ENCODE measurements around the gene TUBB4B.
"Not testable (repeated sequence)": the region's sequence is repeated elsewhere in the genome, so short reads cannot be mapped to it uniquely, and the experiment has no call there.

TUBB4B gene

DNA sequence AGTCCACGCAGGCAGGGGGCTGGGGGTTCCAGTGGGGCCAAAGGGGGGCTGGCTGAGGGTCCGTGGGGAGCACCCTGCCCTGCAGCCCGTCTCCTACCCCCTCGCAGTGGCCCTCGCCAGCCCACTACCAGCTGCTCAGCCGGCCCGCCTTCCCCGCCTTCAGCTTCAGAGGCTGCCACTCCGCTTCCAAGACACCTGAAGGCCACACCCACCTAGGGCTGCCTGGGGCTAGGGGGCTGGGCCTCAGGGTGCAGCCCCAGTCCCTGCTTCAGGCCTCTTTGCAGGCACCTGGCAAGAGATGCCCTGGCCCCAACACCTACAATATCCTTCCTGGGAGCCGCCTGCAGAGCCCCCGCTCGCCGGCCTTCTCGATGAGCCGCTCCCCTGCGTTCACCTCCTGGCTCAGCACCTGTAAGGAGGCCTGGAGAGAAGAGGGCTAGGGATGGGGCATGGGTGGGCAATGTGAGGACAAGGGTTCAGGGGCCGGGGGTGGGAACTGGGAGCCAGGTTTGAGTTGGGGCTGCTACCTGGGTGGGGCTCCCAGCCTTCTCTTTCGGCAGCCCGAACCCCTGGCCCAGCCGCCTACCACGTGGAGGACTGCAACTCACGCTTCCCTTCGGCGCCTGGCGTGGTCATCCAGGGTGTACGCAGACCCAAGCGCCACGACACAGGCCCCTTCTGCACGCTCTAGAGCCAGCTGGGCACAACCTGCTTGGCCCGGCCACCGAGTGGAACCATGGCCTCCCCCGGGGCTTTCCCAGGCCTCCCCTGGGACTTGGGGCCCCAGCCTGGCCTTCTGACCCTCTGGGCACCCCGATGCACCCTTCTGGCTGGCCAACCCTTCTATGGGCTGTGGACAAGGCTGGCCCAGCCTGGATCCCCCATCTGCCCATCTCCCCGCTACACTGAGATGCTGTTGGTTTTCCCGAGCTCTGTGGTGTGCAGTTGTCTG is 11.7 kb downstream of the TUBB4B start:
- no peak overlapping the region for H3K4me3 ChIP-seq (ENCODE audit: low read length)
- H3K27me3 ChIP-seq (ENCODE audit: control insufficient read depth, insufficient read depth, low read length) = no peaks in the 10 kb centered on the region
- peaks cover 9% of the 10 kb centered on the region for H3K36me3 ChIP-seq (ENCODE audit: insufficient read depth, low read length)
- peaks cover 19% of the 10 kb centered on the region for H3K4me1 ChIP-seq (ENCODE audit: control insufficient read depth, insufficient read depth, low read length)
- H3K9ac ChIP-seq (ENCODE audit: low read depth, low read length) = no peak overlapping the region
- H3K4me2 ChIP-seq (ENCODE audit: low read length) = no peak overlapping the region
- H3K9me3 ChIP-seq (replicated peaks; ENCODE audit: low read length) = no peaks in the 10 kb centered on the region

DNA sequence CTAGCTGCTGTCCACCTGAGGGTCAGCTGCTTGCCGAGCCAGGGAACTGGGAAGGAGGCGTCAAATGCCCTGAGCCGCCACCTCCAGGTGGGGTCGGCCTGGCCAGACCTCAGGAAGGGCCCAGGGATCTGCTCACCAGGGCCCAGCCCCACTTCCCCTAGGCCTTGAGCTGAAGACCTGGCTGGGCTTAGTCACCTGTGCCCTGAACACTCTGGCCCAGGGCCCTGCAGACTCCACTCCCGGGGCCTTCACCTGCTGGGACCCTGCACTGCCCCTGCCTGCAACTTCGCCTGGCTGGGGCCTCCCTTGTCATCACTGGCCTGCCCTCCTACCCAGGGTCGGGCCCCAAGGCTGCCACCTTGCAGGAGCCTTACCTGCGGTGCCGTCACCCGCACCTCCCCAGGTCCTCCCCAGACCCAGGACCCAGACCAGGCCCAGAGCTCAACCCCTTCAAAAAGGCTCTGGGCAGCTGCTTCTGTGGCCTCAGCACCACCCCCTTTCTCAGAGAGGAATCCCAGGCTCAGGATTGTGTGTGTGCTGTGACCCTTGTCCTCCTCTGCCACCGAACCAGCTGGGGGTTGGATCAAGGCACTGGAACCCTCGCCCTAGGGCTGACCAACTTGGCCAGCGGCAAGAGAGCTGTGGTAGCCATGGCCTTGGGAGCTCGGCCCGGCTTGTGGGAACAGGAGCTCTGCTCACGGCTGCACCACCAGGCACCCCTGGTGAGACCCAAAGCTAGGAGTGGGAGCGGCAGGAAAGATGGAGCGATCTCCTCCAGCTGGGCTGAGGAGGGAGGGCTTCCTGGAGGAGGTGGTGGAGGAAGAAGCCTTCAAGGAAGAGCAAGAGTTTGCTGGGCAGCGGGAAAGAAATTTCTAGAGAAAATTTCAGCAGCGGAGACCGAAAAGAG is 12.9 kb downstream of the TUBB4B start:
- peak overlapping the region; percentile 99 for H3K4me2 ChIP-seq (ENCODE audit: low read length)
- H3K9ac ChIP-seq (ENCODE audit: low read depth, low read length) = peak overlapping the region; percentile 96
- H3K4me1 ChIP-seq (ENCODE audit: control insufficient read depth, insufficient read depth, low read length) = peaks cover 19% of the 10 kb centered on the region
- peak overlapping the region; percentile 89 for H3K4me3 ChIP-seq (ENCODE audit: low read length)
- H3K27me3 ChIP-seq (ENCODE audit: control insufficient read depth, insufficient read depth, low read length) = no peaks in the 10 kb centered on the region
- no peaks in the 10 kb centered on the region for H3K9me3 ChIP-seq (replicated peaks; ENCODE audit: low read length)
- H3K36me3 ChIP-seq (ENCODE audit: insufficient read depth, low read length) = peaks cover 17% of the 10 kb centered on the region

DNA sequence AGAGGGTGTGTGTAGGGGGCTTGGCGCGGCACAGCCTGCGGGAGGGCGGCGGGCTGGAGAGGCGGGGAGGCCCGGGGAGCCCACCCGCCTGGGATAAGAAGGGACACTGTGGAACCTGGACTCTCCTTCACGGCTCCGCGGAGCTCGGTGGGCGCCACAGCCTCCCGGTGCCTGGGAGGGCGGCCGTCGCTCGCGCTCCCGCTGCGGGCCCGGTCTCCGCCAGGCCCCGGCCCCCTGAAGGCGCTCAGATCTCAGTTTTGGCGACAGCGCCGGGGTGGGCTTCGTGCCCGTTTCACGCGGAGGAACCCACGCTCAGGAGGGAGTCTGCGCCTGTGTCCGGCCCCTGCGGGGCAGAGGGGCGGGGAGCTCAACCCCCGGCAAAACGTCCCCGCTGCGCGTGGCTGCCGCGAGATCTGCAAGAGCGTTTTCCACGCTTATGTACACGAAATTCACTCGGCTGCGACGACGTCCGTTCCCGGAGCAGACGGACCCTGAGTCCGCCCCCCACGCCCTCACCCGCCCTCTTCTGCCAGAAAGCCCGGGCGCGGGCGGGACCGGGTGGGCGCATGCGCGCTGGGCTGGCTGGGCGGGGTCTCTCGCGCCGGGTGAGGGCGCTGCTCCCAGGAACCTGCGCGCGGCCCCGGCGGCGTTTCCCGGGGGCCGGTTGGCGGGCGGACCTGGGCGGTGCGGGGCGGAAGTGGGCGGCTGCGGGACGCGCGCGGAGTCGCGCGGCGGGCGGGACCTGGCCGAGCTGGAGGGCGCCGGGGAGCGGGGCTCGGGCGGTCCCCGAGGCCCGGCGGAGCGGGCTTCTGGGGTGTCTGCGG is 13.7 kb downstream of the TUBB4B start, which contains the start of gene NELFB:
NELFB (plus strand) TSS at position 704 of the 824 bp plus-strand sequence.
- Histone ChIP-seq H3K4me2 (ENCODE audit: low read length) (peak within 1 kb of the TSS; percentile 99), H3K9ac (ENCODE audit: low read depth, low read length) (peak within 1 kb of the TSS; percentile 96), H3K4me3 (ENCODE audit: low read length) (peak within 1 kb of the TSS; percentile 89), H3K9me3 (replicated peaks; ENCODE audit: low read length) (no peaks in the 10 kb centered on the region), H3K27me3 (ENCODE audit: control insufficient read depth, insufficient read depth, low read length) (no peaks in the 10 kb centered on the region), H3K4me1 (ENCODE audit: control insufficient read depth, insufficient read depth, low read length) (peaks cover 19% of the 10 kb centered on the region), H3K36me3 (ENCODE audit: insufficient read depth, low read length) (peaks cover 22% of the 10 kb centered on the region)

DNA sequence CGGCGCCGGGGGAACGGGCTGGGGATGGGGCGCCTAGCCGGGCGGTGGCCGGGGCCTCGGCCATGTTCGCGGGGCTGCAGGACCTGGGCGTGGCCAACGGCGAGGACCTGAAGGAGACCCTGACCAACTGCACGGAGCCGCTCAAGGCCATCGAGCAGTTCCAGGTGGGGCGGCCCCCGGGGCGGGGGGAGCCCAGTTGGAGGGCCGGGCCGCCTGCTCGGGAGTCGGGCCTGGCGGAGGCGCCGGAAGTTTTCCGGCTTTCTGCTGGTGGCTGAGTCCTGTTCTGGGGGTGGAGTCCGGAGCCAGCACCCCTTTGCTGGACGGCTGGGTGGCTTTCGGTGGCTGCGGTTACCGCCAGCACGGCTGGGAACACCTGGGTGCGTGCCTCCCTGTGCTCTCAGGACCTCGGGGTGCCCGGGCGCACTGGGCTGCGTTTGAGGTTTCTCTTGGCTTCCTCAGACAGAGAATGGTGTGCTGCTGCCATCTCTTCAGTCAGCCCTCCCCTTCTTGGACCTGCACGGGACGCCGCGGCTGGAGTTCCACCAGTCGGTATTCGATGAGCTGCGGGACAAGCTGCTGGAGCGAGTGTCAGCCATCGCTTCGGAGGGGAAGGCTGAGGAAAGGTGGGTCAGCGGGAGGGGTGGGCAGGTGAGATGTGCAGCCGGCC is 14.5 kb downstream of the TUBB4B start:
- Histone ChIP-seq H3K4me3 (ENCODE audit: low read length) (peak overlapping the region; percentile 89), H3K9ac (ENCODE audit: low read depth, low read length) (peak overlapping the region; percentile 96), H3K36me3 (ENCODE audit: insufficient read depth, low read length) (peaks cover 22% of the 10 kb centered on the region), H3K27me3 (ENCODE audit: control insufficient read depth, insufficient read depth, low read length) (no peaks in the 10 kb centered on the region), H3K4me2 (ENCODE audit: low read length) (peak overlapping the region; percentile 88), H3K9me3 (replicated peaks; ENCODE audit: low read length) (no peaks in the 10 kb centered on the region), H3K4me1 (ENCODE audit: control insufficient read depth, insufficient read depth, low read length) (peaks cover 19% of the 10 kb centered on the region)

DNA sequence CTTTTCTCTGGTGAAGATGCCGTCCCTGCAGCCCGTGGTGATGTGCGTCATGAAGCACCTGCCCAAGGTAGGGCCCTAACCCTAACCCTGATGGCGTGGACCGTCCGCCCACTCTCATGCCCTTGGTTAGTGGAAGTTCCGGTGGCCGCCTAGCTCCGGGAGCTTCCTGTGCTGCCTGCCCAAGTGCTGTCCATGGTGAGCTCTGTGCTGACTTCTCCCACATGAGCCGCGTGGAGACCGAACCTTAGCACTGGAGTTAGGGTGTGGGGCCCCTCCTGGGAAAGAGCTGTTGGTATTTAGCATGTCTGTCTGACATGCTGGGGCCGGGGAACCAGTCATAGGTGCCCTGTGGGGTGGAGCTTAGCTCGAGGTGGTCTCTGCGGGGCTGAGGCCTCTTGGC is 15.3 kb downstream of the TUBB4B start:
- peak overlapping the region; percentile 89 for H3K4me3 ChIP-seq (ENCODE audit: low read length)
- H3K27me3 ChIP-seq (ENCODE audit: control insufficient read depth, insufficient read depth, low read length) = no peaks in the 10 kb centered on the region
- peaks cover 22% of the 10 kb centered on the region for H3K36me3 ChIP-seq (ENCODE audit: insufficient read depth, low read length)
- H3K9ac ChIP-seq (ENCODE audit: low read depth, low read length) = peak overlapping the region; percentile 96
- no peaks in the 10 kb centered on the region for H3K9me3 ChIP-seq (replicated peaks; ENCODE audit: low read length)
- peaks cover 19% of the 10 kb centered on the region for H3K4me1 ChIP-seq (ENCODE audit: control insufficient read depth, insufficient read depth, low read length)
- peak overlapping the region; percentile 88 for H3K4me2 ChIP-seq (ENCODE audit: low read length)

DNA sequence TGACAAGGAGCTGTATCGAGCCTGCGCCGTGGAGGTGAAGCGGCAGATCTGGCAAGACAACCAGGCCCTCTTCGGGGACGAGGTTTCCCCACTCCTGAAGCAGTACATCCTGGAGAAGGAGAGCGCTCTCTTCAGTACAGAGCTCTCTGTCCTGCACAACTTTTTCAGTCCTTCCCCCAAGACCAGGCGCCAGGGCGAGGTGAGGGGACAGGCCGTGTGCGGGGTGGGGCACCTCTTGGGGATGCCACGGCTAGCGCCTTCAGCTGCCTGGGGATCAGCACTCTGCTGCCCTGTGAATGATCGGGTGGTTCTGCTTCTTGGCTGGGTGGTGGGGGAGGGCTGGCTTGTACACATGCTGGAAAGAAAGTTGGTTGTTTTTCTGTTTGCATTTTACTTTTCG is 15.8 kb downstream of the TUBB4B start:
- H3K36me3 ChIP-seq (ENCODE audit: insufficient read depth, low read length) = peaks cover 22% of the 10 kb centered on the region
- H3K4me2 ChIP-seq (ENCODE audit: low read length) = peak overlapping the region; percentile 88
- peak overlapping the region; percentile 89 for H3K4me3 ChIP-seq (ENCODE audit: low read length)
- no peaks in the 10 kb centered on the region for H3K27me3 ChIP-seq (ENCODE audit: control insufficient read depth, insufficient read depth, low read length)
- no peaks in the 10 kb centered on the region for H3K9me3 ChIP-seq (replicated peaks; ENCODE audit: low read length)
- no peak overlapping the region for H3K9ac ChIP-seq (ENCODE audit: low read depth, low read length)
- peaks cover 20% of the 10 kb centered on the region for H3K4me1 ChIP-seq (ENCODE audit: control insufficient read depth, insufficient read depth, low read length)

DNA sequence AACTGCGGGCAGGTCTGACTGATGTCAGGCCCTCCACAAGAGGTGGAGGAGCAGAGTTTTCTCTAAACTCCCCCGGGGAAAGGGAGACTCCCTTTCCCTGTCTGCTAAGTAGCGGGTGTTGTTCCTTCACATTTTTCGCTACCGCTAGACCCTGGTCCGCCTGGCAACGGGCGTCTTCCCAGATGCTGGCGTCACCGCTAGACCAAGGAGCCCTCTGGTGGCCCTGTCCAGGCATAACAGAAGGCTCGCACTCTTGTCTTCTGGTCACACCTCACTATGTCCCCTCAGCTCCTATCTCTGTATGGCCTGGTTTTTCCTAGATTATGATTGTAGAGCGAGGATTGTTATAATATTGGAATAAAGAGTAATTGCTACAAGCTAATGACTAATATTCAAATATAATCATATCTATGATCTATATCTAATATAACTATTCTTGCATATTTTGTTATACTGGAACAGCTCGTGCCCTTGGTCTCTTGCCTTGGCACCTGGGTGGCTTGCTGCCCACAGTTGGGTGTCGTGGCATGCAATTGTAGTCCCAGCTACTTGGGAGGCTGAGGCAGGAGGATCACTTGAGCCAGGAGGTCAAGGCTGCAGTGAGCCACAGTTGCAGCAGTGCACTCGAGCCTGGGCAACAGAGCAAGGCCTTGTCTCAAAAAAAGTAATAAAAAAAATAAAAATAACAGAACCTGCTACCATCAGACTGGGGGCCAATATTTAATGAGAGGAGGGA is 21.3 kb downstream of the TUBB4B start:
- H3K4me1 ChIP-seq (ENCODE audit: control insufficient read depth, insufficient read depth, low read length); H3K9me3 ChIP-seq (replicated peaks; ENCODE audit: low read length); H3K4me3 ChIP-seq (ENCODE audit: low read length); H3K4me2 ChIP-seq (ENCODE audit: low read length); H3K9ac ChIP-seq (ENCODE audit: low read depth, low read length); H3K27me3 ChIP-seq (ENCODE audit: control insufficient read depth, insufficient read depth, low read length): not testable (repeated sequence)
- H3K36me3 ChIP-seq (ENCODE audit: insufficient read depth, low read length) = peaks cover 45% of the 10 kb centered on the region

DNA sequence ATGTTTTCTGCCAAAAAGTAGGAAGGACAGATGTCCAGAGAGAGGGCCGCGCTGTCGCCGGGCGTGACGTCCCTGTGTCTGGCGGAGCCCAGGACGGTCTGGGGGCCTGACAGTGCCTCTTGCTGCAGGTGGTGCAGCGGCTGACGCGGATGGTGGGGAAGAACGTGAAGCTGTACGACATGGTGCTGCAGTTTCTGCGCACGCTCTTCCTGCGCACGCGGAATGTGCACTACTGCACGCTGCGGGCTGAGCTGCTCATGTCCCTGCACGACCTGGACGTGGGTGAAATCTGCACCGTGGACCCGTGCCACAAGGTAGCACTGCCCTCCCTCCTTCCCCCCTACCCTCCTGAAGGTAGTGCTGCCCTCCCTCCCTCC is 21.8 kb downstream of the TUBB4B start:
- peaks cover 2% of the 10 kb centered on the region for H3K4me1 ChIP-seq (ENCODE audit: control insufficient read depth, insufficient read depth, low read length)
- no peaks in the 10 kb centered on the region for H3K9me3 ChIP-seq (replicated peaks; ENCODE audit: low read length)
- no peaks in the 10 kb centered on the region for H3K27me3 ChIP-seq (ENCODE audit: control insufficient read depth, insufficient read depth, low read length)
- H3K4me3 ChIP-seq (ENCODE audit: low read length) = no peak overlapping the region
- no peak overlapping the region for H3K9ac ChIP-seq (ENCODE audit: low read depth, low read length)
- peaks cover 48% of the 10 kb centered on the region for H3K36me3 ChIP-seq (ENCODE audit: insufficient read depth, low read length)
- H3K4me2 ChIP-seq (ENCODE audit: low read length) = no peak overlapping the region

DNA sequence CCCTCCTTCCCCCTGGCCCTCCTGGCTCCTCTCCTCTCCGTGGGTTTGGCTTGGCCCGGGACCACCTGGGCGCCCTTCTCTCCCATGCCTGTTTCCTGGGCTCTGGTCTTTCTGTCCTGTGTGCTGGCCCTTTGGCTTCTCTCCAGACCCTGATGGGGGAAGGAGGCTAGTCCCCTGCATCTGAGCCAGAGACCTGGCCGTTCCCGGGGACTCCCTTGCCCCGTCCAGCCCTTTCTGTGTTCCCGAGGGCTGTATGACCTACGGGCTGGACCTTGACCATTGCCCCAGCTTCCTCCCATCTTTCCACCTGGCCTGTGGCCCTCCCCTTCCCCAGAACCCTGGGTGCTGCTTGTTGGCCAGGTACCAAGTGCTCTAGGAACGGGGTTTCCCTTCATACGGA is 22.4 kb downstream of the TUBB4B start:
- no peaks in the 10 kb centered on the region for H3K27me3 ChIP-seq (ENCODE audit: control insufficient read depth, insufficient read depth, low read length)
- no peaks in the 10 kb centered on the region for H3K9me3 ChIP-seq (replicated peaks; ENCODE audit: low read length)
- peaks cover 50% of the 10 kb centered on the region for H3K36me3 ChIP-seq (ENCODE audit: insufficient read depth, low read length)
- H3K4me1 ChIP-seq (ENCODE audit: control insufficient read depth, insufficient read depth, low read length) = peaks cover 2% of the 10 kb centered on the region
- no peak overlapping the region for H3K4me3 ChIP-seq (ENCODE audit: low read length)
- no peak overlapping the region for H3K4me2 ChIP-seq (ENCODE audit: low read length)
- H3K9ac ChIP-seq (ENCODE audit: low read depth, low read length) = no peak overlapping the region

DNA sequence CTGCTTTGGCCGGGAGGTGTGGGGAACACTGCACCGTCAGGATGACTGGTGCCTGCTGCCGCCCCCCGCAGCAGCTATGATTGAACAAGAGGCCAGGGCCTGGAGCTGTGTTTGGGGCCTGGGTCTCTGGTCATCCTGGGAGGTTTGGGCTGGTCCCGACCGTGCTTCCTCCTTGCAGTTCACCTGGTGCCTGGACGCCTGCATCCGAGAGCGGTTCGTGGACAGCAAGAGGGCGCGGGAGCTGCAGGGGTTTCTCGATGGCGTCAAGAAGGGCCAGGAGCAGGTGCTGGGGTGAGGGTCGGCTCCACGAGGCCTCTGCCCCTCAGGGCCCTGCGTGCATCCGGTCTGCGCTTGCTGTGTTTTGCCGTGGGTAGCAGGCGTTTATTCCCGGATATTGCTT is 23.0 kb downstream of the TUBB4B start:
- H3K4me3 ChIP-seq (ENCODE audit: low read length) = no peak overlapping the region
- H3K4me2 ChIP-seq (ENCODE audit: low read length) = no peak overlapping the region
- H3K9me3 ChIP-seq (replicated peaks; ENCODE audit: low read length) = no peaks in the 10 kb centered on the region
- peaks cover 5% of the 10 kb centered on the region for H3K4me1 ChIP-seq (ENCODE audit: control insufficient read depth, insufficient read depth, low read length)
- H3K9ac ChIP-seq (ENCODE audit: low read depth, low read length) = no peak overlapping the region
- H3K36me3 ChIP-seq (ENCODE audit: insufficient read depth, low read length) = peaks cover 50% of the 10 kb centered on the region
- H3K27me3 ChIP-seq (ENCODE audit: control insufficient read depth, insufficient read depth, low read length) = no peaks in the 10 kb centered on the region
